Measurements from ENCODE around the gene HOXA5.

The HOXA5 gene

GRCh38 chr7:27182285-27182841, 38.9 kb upstream of the HOXA5 start (continued):
- TF ChIP-seq, protein P1, sequence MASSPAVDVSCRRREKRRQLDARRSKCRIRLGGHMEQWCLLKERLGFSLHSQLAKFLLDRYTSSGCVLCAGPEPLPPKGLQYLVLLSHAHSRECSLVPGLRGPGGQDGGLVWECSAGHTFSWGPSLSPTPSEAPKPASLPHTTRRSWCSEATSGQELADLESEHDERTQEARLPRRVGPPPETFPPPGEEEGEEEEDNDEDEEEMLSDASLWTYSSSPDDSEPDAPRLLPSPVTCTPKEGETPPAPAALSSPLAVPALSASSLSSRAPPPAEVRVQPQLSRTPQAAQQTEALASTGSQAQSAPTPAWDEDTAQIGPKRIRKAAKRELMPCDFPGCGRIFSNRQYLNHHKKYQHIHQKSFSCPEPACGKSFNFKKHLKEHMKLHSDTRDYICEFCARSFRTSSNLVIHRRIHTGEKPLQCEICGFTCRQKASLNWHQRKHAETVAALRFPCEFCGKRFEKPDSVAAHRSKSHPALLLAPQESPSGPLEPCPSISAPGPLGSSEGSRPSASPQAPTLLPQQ (tag by site-specific recombination; IDR thresholded peaks at IDR 0.05), result no peak
- TF ChIP-seq TSHZ1 (tag by site-specific recombination; IDR thresholded peaks at IDR 0.05; ENCODE audit: borderline replicate concordance) (no peak), KLF10 (tag by site-specific recombination; IDR thresholded peaks at IDR 0.05) (peak; percentile 38; the same call in 1 of the 2 replicates), GLIS1 (tag by site-specific recombination; IDR thresholded peaks at IDR 0.05) (peak; percentile 96), PRDM4 (tag by site-specific recombination; IDR thresholded peaks at IDR 0.05) (peak; percentile 15; the same call in 1 of the 2 replicates), KLF16 (tag by site-specific recombination; IDR thresholded peaks at IDR 0.05) (no peak), BCL11B (tag by site-specific recombination; IDR thresholded peaks at IDR 0.05; ENCODE audit: low read depth) (no peak), ZNF26 (tag by site-specific recombination; IDR thresholded peaks at IDR 0.05) (no peak), ZNF701 (tag by site-specific recombination; IDR thresholded peaks at IDR 0.05) (no peak), ZNF404 (tag by site-specific recombination; IDR thresholded peaks at IDR 0.05) (no peak), ZNF354C (tag by site-specific recombination; IDR thresholded peaks at IDR 0.05; ENCODE audit: borderline replicate concordance, low read depth) (no peak), ZNF585B (tag by site-specific recombination; IDR thresholded peaks at IDR 0.05) (no peak), ZNF274 (IDR thresholded peaks at IDR 0.05; ENCODE audit: low read length) (no peak), ZNF274 (tag by site-specific recombination; IDR thresholded peaks at IDR 0.05; ENCODE audit: borderline replicate concordance) (no peak), ZNF654 (tag by site-specific recombination; IDR thresholded peaks at IDR 0.05; ENCODE audit: low read depth) (no peak), ZNF747 (tag by site-specific recombination; IDR thresholded peaks at IDR 0.05) (no peak), OVOL3 (tag by site-specific recombination; IDR thresholded peaks at IDR 0.05) (no peak), ZNF394 (tag by site-specific recombination; IDR thresholded peaks at IDR 0.05; ENCODE audit: borderline replicate concordance) (no peak), ZBTB49 (tag by site-specific recombination; IDR thresholded peaks at IDR 0.05; ENCODE audit: low read depth) (no peak), ZNF777 (tag by site-specific recombination; IDR thresholded peaks at IDR 0.05; ENCODE audit: borderline replicate concordance) (no peak), ZNF843 (tag by site-specific recombination; IDR thresholded peaks at IDR 0.05) (peak; percentile 37; the same call in 1 of the 2 replicates), ZNF114 (tag by site-specific recombination; IDR thresholded peaks at IDR 0.05) (no peak)
- TF ChIP-seq, protein P2, sequence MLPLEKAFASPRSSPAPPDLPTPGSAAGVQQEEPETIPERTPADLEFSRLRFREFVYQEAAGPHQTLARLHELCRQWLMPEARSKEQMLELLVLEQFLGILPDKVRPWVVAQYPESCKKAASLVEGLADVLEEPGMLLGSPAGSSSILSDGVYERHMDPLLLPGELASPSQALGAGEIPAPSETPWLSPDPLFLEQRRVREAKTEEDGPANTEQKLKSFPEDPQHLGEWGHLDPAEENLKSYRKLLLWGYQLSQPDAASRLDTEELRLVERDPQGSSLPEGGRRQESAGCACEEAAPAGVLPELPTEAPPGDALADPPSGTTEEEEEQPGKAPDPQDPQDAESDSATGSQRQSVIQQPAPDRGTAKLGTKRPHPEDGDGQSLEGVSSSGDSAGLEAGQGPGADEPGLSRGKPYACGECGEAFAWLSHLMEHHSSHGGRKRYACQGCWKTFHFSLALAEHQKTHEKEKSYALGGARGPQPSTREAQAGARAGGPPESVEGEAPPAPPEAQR (tag by site-specific recombination; IDR thresholded peaks at IDR 0.05), result no peak
- TF ChIP-seq, protein P3, sequence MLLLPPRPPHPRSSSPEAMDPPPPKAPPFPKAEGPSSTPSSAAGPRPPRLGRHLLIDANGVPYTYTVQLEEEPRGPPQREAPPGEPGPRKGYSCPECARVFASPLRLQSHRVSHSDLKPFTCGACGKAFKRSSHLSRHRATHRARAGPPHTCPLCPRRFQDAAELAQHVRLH (tag by site-specific recombination; IDR thresholded peaks at IDR 0.05), result no peak
- TF ChIP-seq, protein P4, sequence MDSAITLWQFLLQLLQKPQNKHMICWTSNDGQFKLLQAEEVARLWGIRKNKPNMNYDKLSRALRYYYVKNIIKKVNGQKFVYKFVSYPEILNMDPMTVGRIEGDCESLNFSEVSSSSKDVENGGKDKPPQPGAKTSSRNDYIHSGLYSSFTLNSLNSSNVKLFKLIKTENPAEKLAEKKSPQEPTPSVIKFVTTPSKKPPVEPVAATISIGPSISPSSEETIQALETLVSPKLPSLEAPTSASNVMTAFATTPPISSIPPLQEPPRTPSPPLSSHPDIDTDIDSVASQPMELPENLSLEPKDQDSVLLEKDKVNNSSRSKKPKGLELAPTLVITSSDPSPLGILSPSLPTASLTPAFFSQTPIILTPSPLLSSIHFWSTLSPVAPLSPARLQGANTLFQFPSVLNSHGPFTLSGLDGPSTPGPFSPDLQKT (IDR thresholded peaks at IDR 0.05; ENCODE audit: borderline replicate concordance, low read depth, low read length), result no peak
